Retinal pigment epithelial cell (primary cell): ENCODE measurements around the gene UGCG.
"Not testable (repeated sequence)": the region's sequence is repeated elsewhere in the genome, so short reads cannot be mapped to it uniquely, and the experiment has no call there.

Experiments used
- DNase-seq: peaks from one replicate; pipeline ENCODE4 v3.0.0-alpha.2; 2010; ENCODE audit warnings: low read depth
- H3K4me3 ChIP-seq: 2 replicates; pipeline ENCODE4 v1.5.1; 2011; ENCODE audit warnings: mild to moderate bottlenecking, low read length, control low read depth, moderate library complexity
- CTCF ChIP-seq: conservative IDR thresholded peaks from 2 replicates; pipeline ENCODE4 v1.5.1; 2011; ENCODE audit warnings: low read depth, low read length, control low read depth, inconsistent platforms

Gene UGCG

GRCh38 chr9:111949919-111950318, 53.3 kb downstream of the UGCG start:
- no peak for TF ChIP-seq CTCF
- no peak overlapping the region for H3K4me3 ChIP-seq
- DNase-seq: no peak

DNA sequence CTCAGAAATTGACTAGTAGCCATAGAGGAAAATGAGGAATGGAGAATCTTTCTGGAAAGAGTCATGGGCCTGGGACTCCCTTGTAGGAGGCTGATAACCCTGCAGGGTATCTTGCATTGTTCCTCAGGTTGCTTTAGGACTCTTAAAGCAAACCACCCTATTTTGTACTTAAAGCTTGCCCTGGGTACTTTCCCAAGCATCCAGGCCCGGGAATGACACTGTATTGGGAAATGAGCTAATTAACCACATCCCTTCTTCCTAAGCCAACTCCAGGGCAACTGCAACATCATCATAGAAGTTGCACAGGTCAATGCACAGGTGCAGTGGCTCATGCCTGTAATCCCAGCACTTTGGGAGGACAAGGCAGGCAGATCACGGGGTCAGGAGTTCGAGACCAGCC, 55.9 kb downstream of the UGCG start:
- TF ChIP-seq CTCF: no peak
- no peak overlapping the region for H3K4me3 ChIP-seq
- no peak for DNase-seq

- TF ChIP-seq CTCF: no peak
- DNase-seq: no peak
- no peak overlapping the region for H3K4me3 ChIP-seq
These were observed 56.8 kb downstream of the UGCG start for GRCh38 chr9:111953444-111953843.

- H3K4me3 ChIP-seq: no peak overlapping the region
- DNase-seq: no peak
- TF ChIP-seq CTCF: no peak
These were observed 58.4 kb downstream of the UGCG start for GRCh38 chr9:111955048-111955447.

- TF ChIP-seq CTCF: no peak
- DNase-seq: peak; percentile 98
- peak overlapping the region; percentile 5 for H3K4me3 ChIP-seq
These were observed 61.4 kb downstream of the UGCG start for GRCh38 chr9:111957856-111958631.

GRCh38 chr9:111959468-111960359, 63.1 kb downstream of the UGCG start:
- H3K4me3 ChIP-seq: no peak overlapping the region
- no peak for TF ChIP-seq CTCF
- DNase-seq: peak; percentile 95

- not testable (repeated sequence) for H3K4me3 ChIP-seq, DNase-seq
These were observed 63.9 kb downstream of the UGCG start for GRCh38 chr9:111960485-111960884.
